Amniotic epithelial cell (primary cell): ENCODE results near the gene TXLNA.
A peak's percentile ranks its signal among the peaks of the same experiment; 100 is the strongest.

Source experiments
- DNase-seq: peaks from one replicate; pipeline ENCODE4 v3.0.0-alpha.2; 2010; ENCODE audit warnings: low read depth

TXLNA gene

GRCh38 chr1:32184650-32185049 lies 5.2 kb downstream of the TXLNA start:
- DNase-seq, result no peak

- no peak for DNase-seq
Measured at GRCh38 chr1:32186077-32186476, 6.6 kb downstream of the TXLNA start.

GRCh38 chr1:32186491-32186890 lies 7.0 kb downstream of the TXLNA start:
- no peak for DNase-seq

- no peak for DNase-seq
Measured at GRCh38 chr1:32187850-32188249, 8.4 kb downstream of the TXLNA start.

GRCh38 chr1:32192220-32192948 lies 12.9 kb downstream of the TXLNA start:
- DNase-seq, result no peak

- DNase-seq, result no peak
Measured at GRCh38 chr1:32194984-32195383, 15.5 kb downstream of the TXLNA start.

GRCh38 chr1:32195531-32195930 lies 16.1 kb downstream of the TXLNA start:
- no peak for DNase-seq

GRCh38 chr1:32195972-32196823 lies 16.7 kb downstream of the TXLNA start:
- DNase-seq, result peak; percentile 78

- no peak for DNase-seq
Measured at GRCh38 chr1:32197074-32197473, 17.6 kb downstream of the TXLNA start.

GRCh38 chr1:32197837-32198236 lies 18.4 kb downstream of the TXLNA start:
- DNase-seq, result no peak

- DNase-seq, result no peak
Measured at GRCh38 chr1:32198237-32199042, 19.0 kb downstream of the TXLNA start.

- no peak for DNase-seq
Measured at GRCh38 chr1:32199043-32199716, 19.7 kb downstream of the TXLNA start.

- DNase-seq, result no peak
Measured at GRCh38 chr1:32199717-32200072, 20.2 kb downstream of the TXLNA start.

- DNase-seq, result peak; percentile 73
Measured at GRCh38 chr1:32200226-32201010, 20.9 kb downstream of the TXLNA start, which contains the start of gene CCDC28B. Gene CCDC28B, plus strand, starts transcription at chr1:32200595. Its CDS starts 1,341 bp downstream, at chr1:32201936.

GRCh38 chr1:32201011-32201855 lies 21.8 kb downstream of the TXLNA start:
- no peak for DNase-seq

GRCh38 chr1:32204943-32205361 lies 25.5 kb downstream of the TXLNA start:
- no peak for DNase-seq

GRCh38 chr1:32205401-32206370 lies 26.2 kb downstream of the TXLNA start, which contains the start of gene IQCC:
Gene IQCC, plus strand, starts transcription at chr1:32205671. Its CDS starts 11 bp downstream, at chr1:32205682.
- DNase-seq, result peak; percentile 67

- no peak for DNase-seq
Measured at GRCh38 chr1:32208469-32208868, 29.0 kb downstream of the TXLNA start.

- DNase-seq, result peak; percentile 61
Measured at GRCh38 chr1:32208891-32209328, 29.4 kb downstream of the TXLNA start, which contains the start of gene DCDC2B. Gene DCDC2B, plus strand, starts transcription at chr1:32209089. Its CDS starts 5 bp downstream, at chr1:32209094.
